CD4-positive, alpha-beta T cell (primary cell): ENCODE results near the gene FAM161B. TPM values are rescaled to one million over a fixed set of nuclear protein-coding genes. Genes with fewer than 3 reads are reported as not detected.

Experiments
- ATAC-seq: fragments of 200-7000 bp; cut with Tn5 transposase; one replicate; pipeline ENCODE4 v1.10.0; 2022; ENCODE audit warnings: mild to moderate bottlenecking; ENCODE audit not compliant: poor library complexity
- CTCF ChIA-PET: fragments of 350-600 bp; sonication (Branson Sonifier 250); formaldehyde crosslinking; loops from one replicate; lab custom pipeline; 2021; ENCODE audit warnings: antibody characterized with exemption, inconsistent platforms; lab: Charles Lee
- POLR2A ChIA-PET: fragments of 350-600 bp; sonication (Branson Sonifier 250); formaldehyde crosslinking; loops from one replicate; lab custom pipeline; 2021; ENCODE audit warnings: antibody characterized with exemption, inconsistent platforms; lab: Charles Lee
- DNase-seq, 14 experiments: peaks; one replicate each; pipeline ENCODE4 v3.0.0-alpha.2; 2013 to 2020; ENCODE audit warnings: mixed read lengths in 2 of 14
- H3K27ac ChIP-seq, 2 donors: one replicate each; pipeline versions ENCODE4 v1.5.1 to v1.7.0; 2013; ENCODE audit warnings: low read length in 2 of 2, low read depth in 1 of 2, mild to moderate bottlenecking in 1 of 2
- H3K27me3 ChIP-seq, 2 experiments: 1 replicate in 1 of 2; 2 replicates in 1 of 2; pipeline versions ENCODE4 v1.6.1 to v1.7.0; 2013; ENCODE audit warnings: low read length in 2 of 2, control low read depth in 1 of 2, mild to moderate bottlenecking in 1 of 2, moderate library complexity in 1 of 2; ENCODE audit not compliant: insufficient read depth in 2 of 2, control insufficient read depth in 1 of 2
- H3K36me3 ChIP-seq: one replicate; pipeline ENCODE4 v1.6.1; 2013; ENCODE audit warnings: low read length, control low read depth; ENCODE audit not compliant: insufficient read depth
- H3K4me1 ChIP-seq: one replicate; pipeline ENCODE4 v1.6.1; 2013; ENCODE audit warnings: low read length, control low read depth; ENCODE audit not compliant: insufficient read depth
- H3K4me3 ChIP-seq: one replicate; pipeline ENCODE4 v1.5.1; 2013; ENCODE audit warnings: mild to moderate bottlenecking, low read length, moderate library complexity
- H3K9me3 ChIP-seq, 2 experiments: 1 replicate in 1 of 2; 2 replicates in 1 of 2; pipeline versions ENCODE4 v1.6.1 to v1.7.0; 2013; ENCODE audit warnings: low read length in 2 of 2, mild to moderate bottlenecking in 2 of 2, control low read depth in 1 of 2, moderate library complexity in 1 of 2; ENCODE audit not compliant: control insufficient read depth in 1 of 2, insufficient read depth in 1 of 2
- H3K27ac Mint-ChIP-seq: one replicate; pipeline ENCODE4 v1.8.0; 2020; ENCODE audit warnings: mixed read lengths
- H3K27me3 Mint-ChIP-seq: one replicate; pipeline ENCODE4 v1.8.0; 2021; ENCODE audit warnings: mixed read lengths
- H3K36me3 Mint-ChIP-seq: one replicate; pipeline ENCODE4 v1.8.0; 2021; ENCODE audit warnings: low read depth, mixed read lengths
- H3K4me1 Mint-ChIP-seq: one replicate; pipeline ENCODE4 v1.8.0; 2021; ENCODE audit warnings: low read depth, mixed read lengths
- H3K4me3 Mint-ChIP-seq: one replicate; pipeline ENCODE4 v1.8.0; 2020; ENCODE audit warnings: mild to moderate bottlenecking, mixed read lengths
- H3K9me3 Mint-ChIP-seq: one replicate; pipeline ENCODE4 v1.8.0; 2020; ENCODE audit warnings: mixed read lengths
- CTCF ChIP-seq: fragments of 200-600 bp; IDR thresholded peaks from one replicate; pipeline ENCODE4 v1.8.0; 2022; ENCODE audit warnings: antibody characterized with exemption, mild to moderate bottlenecking
- intact Hi-C, 2 experiments: fragments of 100-400 bp; cut with DNase I in 1 of 2; cut with micrococcal nuclease in 1 of 2; formaldehyde crosslinking; loops; one replicate each; pipeline versions ENCODE4 v1.15.1 to v1.9.0; 2023 to 2025; cut with DNase I, micrococcal nuclease
- total RNA-seq, 174 experiments: library from RNA in 2 of 174; stranded (reverse) in 2 of 174; gene quantifications; one replicate each; pipeline ENCODE4 v1.2.3 and lab custom pipeline; 2021 to 2026

FAM161B gene
- total RNA-seq, 2 experiments from 2014 or later: 1.5 to 1.7 TPM

- peaks cover 87% of the 10 kb centered on the region for H3K36me3 ChIP-seq
- H3K36me3 Mint-ChIP-seq: peaks cover 95% of the 10 kb centered on the region
- H3K9me3 Mint-ChIP-seq: peaks cover 5% of the 10 kb centered on the region
- H3K4me3 Mint-ChIP-seq: no peak overlapping the region
- ChIA-PET CTCF (no interaction called here), POLR2A (no interaction called here)
- H3K27me3 Mint-ChIP-seq: no peaks in the 10 kb centered on the region
- peaks cover 4 to 9% of the 10 kb centered on the region in 2 experiments for H3K9me3 ChIP-seq
- H3K4me1 Mint-ChIP-seq: peaks cover 4% of the 10 kb centered on the region
- H3K27ac Mint-ChIP-seq: peak overlapping the region; percentile 32
- no peak overlapping the region for H3K27ac ChIP-seq
- no peak for DNase-seq
- H3K4me3 ChIP-seq: no peak overlapping the region
- no peaks in the 10 kb centered on the region for H3K27me3 ChIP-seq
- no peak for TF ChIP-seq CTCF
- intact Hi-C loops: no loop called here
- no peak for ATAC-seq
- no peaks in the 10 kb centered on the region for H3K4me1 ChIP-seq
These were observed 40.2 kb downstream of the FAM161B start for GRCh38 chr14:73909681-73910080.

- Mint-ChIP-seq H3K4me1 (no peaks in the 10 kb centered on the region), H3K27ac (no peak overlapping the region), H3K36me3 (peaks cover 90% of the 10 kb centered on the region), H3K4me3 (no peak overlapping the region), H3K27me3 (no peaks in the 10 kb centered on the region), H3K9me3 (no peaks in the 10 kb centered on the region)
- Histone ChIP-seq H3K4me3 (no peak overlapping the region), H3K4me1 (no peaks in the 10 kb centered on the region), H3K9me3 (no peaks in the 10 kb centered on the region), H3K27ac (no peak overlapping the region), H3K36me3 (peaks cover 85% of the 10 kb centered on the region), H3K27me3 (no peaks in the 10 kb centered on the region)
- TF ChIP-seq CTCF: no peak
- intact Hi-C loops: no loop called here
- DNase-seq: no peak
- ChIA-PET POLR2A (no interaction called here), CTCF (no interaction called here)
- ATAC-seq: no peak
These were observed 46.9 kb downstream of the FAM161B start for GRCh38 chr14:73903028-73903427.

GRCh38 chr14:73896521-73896920 is 53.4 kb downstream of the FAM161B start:
- Histone ChIP-seq H3K9me3 (no peaks in the 10 kb centered on the region), H3K27ac (no peak overlapping the region), H3K36me3 (peaks cover 83% of the 10 kb centered on the region), H3K4me3 (no peak overlapping the region), H3K27me3 (no peaks in the 10 kb centered on the region), H3K4me1 (no peaks in the 10 kb centered on the region)
- H3K4me1 Mint-ChIP-seq: peaks cover 10% of the 10 kb centered on the region
- DNase-seq: no peak
- no peak for ATAC-seq
- no peaks in the 10 kb centered on the region for H3K27me3 Mint-ChIP-seq
- H3K27ac Mint-ChIP-seq: peak overlapping the region; percentile 20
- intact Hi-C loops: no loop called here
- H3K9me3 Mint-ChIP-seq: no peaks in the 10 kb centered on the region
- ChIA-PET CTCF (no interaction called here), POLR2A (no interaction called here)
- no peak for TF ChIP-seq CTCF
- no peak overlapping the region for H3K4me3 Mint-ChIP-seq
- H3K36me3 Mint-ChIP-seq: peaks cover 82% of the 10 kb centered on the region
